ENCODE measurements around the gene ARID3A. TPM values are rescaled to one million over a fixed set of nuclear protein-coding genes. Genes with fewer than 3 reads are reported as not detected.

Gene ARID3A
- total RNA-seq, 2 experiments from 2014 or later, result 9.9 to 21.6 TPM

- ChIA-PET POLR2A (no interaction called here), CTCF (ENCODE audit: unreplicated experiment) (no interaction called here)
- Histone ChIP-seq H3K79me2 (ENCODE audit: insufficient read depth, low read depth, low read length) (no peaks in the 10 kb centered on the region), H3K4me2 (ENCODE audit: low read length) (no peak overlapping the region), H3K36me3 (ENCODE audit: insufficient read depth, low read length) (peaks cover 3% of the 10 kb centered on the region; the same call in 1 of the 2 replicates), H3K9me3 (ENCODE audit: low read length) (0 out of 2 replicates have a peak, but pooled peaks cover 2% of the 10 kb centered on the region), H3K27ac (ENCODE audit: low read depth, low read length, poor library complexity, severe bottlenecking) (no peak overlapping the region), H3K4me1 (ENCODE audit: insufficient read depth, low read length, poor library complexity, severe bottlenecking) (no peaks in the 10 kb centered on the region), H4K20me1 (ENCODE audit: insufficient read depth, low read length) (no peaks in the 10 kb centered on the region), H3K9me2 (ENCODE audit: insufficient read depth, low read length) (no peaks in the 10 kb centered on the region), H3K4me3 (ENCODE audit: low read depth, low read length, poor library complexity, severe bottlenecking) (no peak overlapping the region), H2AFZ (ENCODE audit: low read length) (no peak overlapping the region)
- no peak for DNase-seq (ENCODE audit: low spot score)
- intact Hi-C loops (cut with micrococcal nuclease; ENCODE audit: unreplicated experiment), result no loop called here
- TF ChIP-seq CTCF (conservative IDR thresholded peaks at IDR 0.05; ENCODE audit: low read length) (no peak), EZH2phosphoT487 (IDR thresholded peaks at IDR 0.05; ENCODE audit: borderline replicate concordance, low read depth, low read length) (no peak)
- BruUV-seq (replicated peaks), result no TSS peak
Measured at GRCh38 chr19:976476-976875, 50.6 kb downstream of the ARID3A start.

- CTCF ChIA-PET (ENCODE audit: unreplicated experiment), result no interaction called here
- POLR2A ChIA-PET, result no interaction called here
Measured at GRCh38 chr19:977058-977464, 51.2 kb downstream of the ARID3A start.

More at GRCh38 chr19:977058-977464, 51.2 kb downstream of the ARID3A start:
- no peak for DNase-seq (ENCODE audit: low spot score)
- no peaks in the 10 kb centered on the region for H3K9me2 ChIP-seq (ENCODE audit: insufficient read depth, low read length)
- H3K79me2 ChIP-seq (ENCODE audit: insufficient read depth, low read depth, low read length), result no peaks in the 10 kb centered on the region
- intact Hi-C loops (cut with micrococcal nuclease; ENCODE audit: unreplicated experiment), result no loop called here
- no peak overlapping the region for H2AFZ ChIP-seq (ENCODE audit: low read length)
- TF ChIP-seq CTCF (conservative IDR thresholded peaks at IDR 0.05; ENCODE audit: low read length) (no peak), EZH2phosphoT487 (IDR thresholded peaks at IDR 0.05; ENCODE audit: borderline replicate concordance, low read depth, low read length) (no peak)
- no peaks in the 10 kb centered on the region for H3K9me3 ChIP-seq (ENCODE audit: low read length)
- BruUV-seq (replicated peaks), result no TSS peak
- H3K4me1 ChIP-seq (ENCODE audit: insufficient read depth, low read length, poor library complexity, severe bottlenecking), result no peaks in the 10 kb centered on the region
- H3K4me3 ChIP-seq (ENCODE audit: low read depth, low read length, poor library complexity, severe bottlenecking), result no peak overlapping the region
- no peaks in the 10 kb centered on the region for H4K20me1 ChIP-seq (ENCODE audit: insufficient read depth, low read length)
- H3K27ac ChIP-seq (ENCODE audit: low read depth, low read length, poor library complexity, severe bottlenecking), result no peak overlapping the region
- no peaks in the 10 kb centered on the region for H3K36me3 ChIP-seq (ENCODE audit: insufficient read depth, low read length)
- no peak overlapping the region for H3K4me2 ChIP-seq (ENCODE audit: low read length)
